Activated CD4-positive, alpha-beta T cell treated with anti-CD3 and anti-CD28 coated beads, Interleukin-2, amount 50 U/mL, for 1 hour (primary cell): ENCODE results near the gene NFIX.

Experiments used
- DNase-seq: peaks from one replicate; pipeline ENCODE4 v3.0.0-alpha.2; 2020

Gene NFIX

DNA sequence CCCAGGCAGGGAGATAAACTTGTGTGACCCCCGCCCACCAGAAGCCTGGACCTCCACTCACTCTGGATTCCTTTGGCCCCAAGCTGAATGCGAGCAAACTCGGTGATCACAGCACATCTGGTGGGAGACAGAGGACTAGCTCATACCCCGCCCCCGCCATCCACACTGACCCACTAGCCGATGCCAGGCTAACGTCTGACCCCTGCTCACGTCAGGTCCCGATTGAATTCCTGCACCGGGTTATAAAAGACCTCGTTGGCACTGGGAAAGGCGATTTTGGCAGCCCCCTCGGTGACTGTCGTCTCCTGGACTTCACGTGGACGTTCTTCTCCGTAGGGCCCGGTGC lies 120.6 kb downstream of the NFIX start:
- no peak for DNase-seq

DNA sequence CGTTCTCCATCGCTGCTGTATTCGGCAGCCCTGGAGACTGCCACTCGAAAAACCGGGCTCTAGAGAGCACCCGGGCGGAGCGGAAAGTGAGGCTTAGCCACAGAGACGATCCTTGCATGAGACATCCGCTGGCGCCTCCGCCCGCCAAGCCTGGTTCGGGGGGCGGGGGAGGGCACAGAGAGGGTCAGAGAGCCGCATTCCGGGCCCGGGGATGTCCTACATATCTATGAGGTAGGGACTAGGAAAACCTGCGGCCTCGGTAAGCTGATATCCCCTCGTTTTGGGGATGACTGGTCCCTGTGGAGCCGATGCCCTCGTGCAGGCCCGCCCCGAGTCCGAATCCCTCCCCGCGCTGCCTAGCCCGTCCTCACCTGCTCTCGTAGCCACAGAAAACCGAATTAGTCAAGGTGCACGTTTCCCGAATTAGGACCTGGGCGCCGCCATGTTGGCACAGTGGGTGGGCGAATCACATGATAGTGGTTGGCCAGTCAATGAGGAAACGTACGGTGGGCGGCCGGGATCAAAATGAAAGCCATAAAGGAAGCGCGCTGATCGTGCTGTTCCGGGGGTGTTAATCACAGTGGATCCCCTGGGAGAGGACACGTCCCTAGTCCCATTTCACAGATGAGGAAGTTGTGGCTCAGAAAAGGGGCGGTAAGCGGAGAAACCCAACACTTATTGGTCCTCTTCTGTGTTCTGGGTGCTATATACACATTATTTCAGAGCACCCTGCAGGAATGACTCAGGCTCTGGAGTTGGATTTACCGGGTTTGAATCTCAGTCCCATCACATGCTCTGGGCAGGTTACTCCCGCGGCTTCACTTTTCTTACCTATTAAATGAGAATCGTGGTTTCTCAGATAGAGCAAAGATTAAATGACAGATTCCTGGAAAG lies 121.3 kb downstream of the NFIX start, which contains the start of gene TRMT1:
Gene TRMT1, minus strand, starts transcription at position 459 of the 894 bp plus-strand sequence. Its CDS starts 341 bp downstream, at position 118.
- peak; percentile 85 for DNase-seq

DNA sequence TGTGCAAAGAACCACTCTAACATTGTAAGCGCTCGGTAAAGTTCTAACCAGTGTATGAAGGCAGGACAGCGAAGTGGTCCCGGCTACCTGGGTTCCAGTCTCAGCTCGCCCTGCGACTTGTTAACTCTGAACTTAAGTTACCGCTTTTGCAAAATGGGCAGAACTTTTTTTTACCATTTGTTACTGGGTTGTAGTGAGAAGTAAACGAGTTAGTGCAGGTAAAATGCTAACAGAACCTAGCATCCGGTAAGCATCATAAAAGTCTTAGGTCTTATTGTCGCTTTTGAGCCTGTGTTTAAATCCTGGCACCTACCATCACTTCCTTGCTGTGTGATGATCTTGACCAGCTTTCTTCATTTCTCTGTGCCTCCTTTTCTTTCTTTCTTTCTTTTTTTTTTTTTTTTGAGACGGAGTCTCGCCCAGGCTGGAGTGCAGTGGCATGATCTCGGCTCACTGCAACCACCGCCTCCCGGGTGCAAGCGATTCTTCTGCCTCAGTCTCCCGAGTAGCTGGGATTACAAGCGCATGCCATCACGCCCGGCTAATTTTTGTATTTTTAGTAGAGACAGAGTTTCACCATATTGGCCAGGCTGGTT lies 122.0 kb downstream of the NFIX start:
- DNase-seq, result no peak

DNA sequence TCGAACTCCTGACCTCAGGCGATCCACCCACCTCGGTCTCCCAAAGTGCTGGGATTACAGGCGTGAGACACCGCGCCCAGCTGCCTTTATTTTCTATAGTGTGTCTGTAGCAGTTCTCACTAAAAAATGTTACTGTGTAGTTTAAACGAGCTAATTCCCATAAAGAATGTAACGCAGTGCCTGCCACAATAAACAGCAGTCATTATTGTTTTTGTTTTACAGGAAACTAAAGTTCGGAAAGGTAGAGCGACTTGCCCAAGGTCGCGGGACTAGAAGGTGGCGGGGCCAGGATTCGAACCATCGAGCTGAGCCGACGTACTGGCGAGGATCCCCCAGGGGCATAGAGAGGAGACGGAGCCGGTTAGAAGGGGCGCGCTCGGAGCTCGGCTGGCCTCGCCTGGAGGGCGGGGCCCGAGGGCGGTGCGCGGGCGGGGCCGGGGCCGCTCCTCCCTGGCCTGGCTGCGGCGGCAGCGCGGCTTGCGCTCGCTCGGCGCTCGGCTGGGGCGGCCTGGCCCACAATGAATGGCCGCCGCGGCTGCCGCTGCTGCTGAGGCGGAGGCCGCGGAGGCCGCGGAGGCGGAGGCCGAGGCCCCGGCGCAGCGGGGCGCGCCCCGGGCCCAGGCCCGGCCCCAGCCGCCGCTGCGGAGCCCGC lies 122.6 kb downstream of the NFIX start, which contains the start of gene NACC1:
Gene NACC1, plus strand, starts transcription at position 493 of the 652 bp plus-strand sequence. CDS start 16,944 bp downstream, outside the sequence.
- peak; percentile 84 for DNase-seq

DNA sequence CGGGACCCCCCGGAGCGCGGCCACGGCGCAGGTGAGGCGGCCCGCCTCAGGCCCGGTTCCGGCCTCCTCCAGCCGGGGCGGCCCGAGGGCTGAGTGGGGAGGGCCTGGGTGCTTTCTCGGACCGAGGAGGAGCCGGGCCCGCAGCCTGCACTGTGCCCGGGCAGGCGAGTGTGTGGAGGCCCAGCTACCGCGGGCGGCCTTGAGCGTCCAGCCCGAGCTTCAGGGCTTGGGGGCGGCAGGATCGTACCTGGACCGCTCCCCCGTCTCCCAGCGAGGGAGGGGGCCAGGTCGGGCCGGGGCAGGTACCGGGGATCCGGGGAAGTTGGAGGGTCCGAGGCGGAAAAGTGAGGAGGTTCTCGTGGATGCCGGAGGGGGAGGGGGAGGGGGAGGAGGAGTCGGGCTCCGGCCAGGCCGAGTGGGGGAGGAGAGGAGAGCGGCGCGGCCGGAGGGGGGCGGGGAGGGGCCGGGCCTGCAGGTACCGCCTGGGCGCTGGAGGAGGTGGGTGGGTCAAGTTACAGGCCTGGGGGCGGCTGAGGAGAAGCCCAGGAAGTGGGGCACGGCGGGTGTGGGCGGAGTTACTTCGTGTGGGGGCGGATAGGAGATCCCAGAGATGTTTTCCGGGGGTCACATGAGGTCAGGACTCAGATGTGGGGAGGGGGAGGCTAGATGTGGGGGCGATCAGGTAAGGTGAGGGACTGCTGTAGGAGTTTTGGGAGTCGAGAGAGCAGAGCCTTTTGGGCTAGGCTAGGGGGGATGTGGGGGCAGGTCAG lies 123.3 kb downstream of the NFIX start:
- DNase-seq, result no peak

DNA sequence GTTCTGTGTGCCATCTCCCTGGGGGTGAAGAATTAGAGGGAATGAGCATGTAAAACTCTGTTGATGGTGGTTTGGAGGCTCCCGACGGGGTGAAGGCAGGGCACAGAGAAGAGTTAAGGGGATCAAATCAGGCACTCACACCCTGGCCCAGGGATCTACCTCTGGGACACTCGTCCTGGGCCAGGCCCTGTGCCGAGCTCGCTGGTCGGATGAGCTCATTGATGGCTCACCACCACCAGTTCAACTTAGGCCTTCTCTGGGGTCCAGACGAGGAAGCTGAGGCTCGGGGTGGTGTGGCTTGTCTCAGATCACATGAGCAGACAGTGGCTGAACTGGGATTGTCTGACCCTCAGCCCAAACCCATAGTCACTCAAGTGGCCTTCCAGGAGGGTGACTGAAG lies 124.4 kb downstream of the NFIX start:
- no peak for DNase-seq

DNA sequence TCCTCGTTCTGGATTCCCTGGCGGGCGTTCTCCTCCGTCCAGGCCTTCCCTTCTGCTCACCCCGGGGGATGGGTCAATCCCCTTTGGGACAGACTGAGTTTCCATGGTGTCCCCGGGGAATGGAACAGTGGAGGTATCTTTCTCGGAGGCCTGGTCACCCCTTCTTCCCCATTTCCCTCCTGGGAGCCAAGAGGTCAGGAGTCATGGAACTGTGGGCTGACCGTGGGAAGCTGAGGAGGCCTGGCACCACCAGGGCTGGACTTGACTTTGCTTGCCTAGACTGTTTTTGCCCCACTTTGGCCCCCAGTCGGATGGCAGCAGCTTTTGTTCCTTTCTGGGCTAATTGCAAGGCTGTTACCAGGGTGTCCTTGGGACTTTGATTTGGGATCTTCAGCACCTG lies 124.8 kb downstream of the NFIX start:
- DNase-seq, result no peak

DNA sequence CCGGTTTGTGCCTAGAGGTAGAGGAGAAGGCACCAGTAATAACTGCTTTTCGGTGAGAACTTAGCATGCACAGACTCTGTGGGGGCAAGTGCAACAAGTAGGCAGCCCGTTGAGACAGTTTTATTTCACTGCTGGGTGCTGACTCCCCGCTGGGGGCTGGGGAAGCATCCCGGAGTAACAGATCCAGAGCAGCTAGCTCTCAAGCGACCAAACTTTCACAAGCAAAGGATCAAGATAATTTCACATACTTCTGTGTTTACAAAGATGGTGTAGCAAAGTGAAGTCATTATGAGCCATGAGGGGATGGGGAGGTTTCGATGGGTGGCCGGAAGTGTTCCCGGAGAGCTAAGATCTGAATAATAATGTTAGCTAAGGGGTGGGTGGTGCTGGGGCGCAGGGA lies 125.5 kb downstream of the NFIX start:
- DNase-seq, result no peak

DNA sequence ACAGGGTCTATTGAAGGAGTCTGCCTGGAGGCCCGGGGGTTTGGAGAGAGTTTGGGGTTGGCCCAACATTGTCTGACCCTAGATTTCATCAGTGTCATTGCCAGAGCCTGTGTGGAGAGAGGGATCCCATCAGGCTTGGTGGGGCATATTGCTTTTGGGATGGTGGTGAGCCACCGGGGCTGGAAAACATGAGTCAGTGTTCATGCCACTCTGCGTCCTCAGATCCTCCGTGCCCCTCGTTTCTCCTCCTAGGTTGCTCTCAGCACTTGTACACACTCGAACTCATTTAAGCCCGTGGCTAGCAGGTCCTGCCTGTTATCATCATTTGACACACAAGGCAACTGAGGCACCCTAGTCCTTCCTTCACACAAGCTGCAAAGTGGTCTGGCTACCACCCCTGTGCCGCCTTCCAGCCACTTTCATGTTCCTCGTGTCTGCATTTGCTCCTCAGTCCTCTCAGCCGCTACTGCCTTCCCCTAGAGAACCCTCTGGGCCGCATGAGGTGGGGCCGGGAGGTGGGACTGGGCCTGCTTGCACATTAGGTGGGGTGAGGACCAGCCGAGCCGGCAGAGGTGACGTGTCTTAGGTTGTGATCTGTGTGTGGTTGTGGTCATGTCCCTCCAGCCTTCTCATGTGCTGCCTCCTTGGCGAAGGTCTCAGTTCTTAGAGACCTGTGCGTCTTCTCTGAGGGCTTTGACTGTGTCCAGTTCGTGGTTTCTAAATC lies 126.4 kb downstream of the NFIX start:
- no peak for DNase-seq

DNA sequence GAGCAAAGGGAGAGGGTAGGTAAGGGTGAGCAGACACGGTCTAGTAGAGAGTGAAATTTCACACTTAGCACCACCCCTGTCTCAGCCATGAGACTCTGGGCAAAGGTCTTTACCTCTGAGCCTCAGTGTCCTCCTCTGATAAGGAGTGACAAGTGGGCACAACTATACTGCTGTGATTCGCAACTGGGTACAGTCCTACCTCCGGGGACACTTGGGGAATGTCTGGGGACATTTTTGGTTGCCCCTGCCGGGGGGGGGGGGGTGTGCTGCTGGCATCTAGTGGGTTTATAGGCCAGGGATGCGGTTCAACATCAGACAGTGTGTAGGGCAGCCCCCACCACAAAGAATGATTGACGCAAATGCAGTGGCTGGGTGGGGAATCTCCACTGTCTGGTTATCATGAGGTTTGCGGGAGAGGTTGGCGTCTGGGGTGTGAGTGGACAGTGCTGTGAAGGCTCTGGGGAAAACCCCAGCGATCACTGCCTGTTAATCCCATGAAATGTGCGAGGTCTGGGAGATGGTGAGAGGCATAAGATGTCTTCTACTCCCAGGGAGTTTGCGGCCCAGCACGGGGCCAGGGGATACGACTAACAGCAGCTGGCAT lies 127.1 kb downstream of the NFIX start:
- DNase-seq, result no peak

DNA sequence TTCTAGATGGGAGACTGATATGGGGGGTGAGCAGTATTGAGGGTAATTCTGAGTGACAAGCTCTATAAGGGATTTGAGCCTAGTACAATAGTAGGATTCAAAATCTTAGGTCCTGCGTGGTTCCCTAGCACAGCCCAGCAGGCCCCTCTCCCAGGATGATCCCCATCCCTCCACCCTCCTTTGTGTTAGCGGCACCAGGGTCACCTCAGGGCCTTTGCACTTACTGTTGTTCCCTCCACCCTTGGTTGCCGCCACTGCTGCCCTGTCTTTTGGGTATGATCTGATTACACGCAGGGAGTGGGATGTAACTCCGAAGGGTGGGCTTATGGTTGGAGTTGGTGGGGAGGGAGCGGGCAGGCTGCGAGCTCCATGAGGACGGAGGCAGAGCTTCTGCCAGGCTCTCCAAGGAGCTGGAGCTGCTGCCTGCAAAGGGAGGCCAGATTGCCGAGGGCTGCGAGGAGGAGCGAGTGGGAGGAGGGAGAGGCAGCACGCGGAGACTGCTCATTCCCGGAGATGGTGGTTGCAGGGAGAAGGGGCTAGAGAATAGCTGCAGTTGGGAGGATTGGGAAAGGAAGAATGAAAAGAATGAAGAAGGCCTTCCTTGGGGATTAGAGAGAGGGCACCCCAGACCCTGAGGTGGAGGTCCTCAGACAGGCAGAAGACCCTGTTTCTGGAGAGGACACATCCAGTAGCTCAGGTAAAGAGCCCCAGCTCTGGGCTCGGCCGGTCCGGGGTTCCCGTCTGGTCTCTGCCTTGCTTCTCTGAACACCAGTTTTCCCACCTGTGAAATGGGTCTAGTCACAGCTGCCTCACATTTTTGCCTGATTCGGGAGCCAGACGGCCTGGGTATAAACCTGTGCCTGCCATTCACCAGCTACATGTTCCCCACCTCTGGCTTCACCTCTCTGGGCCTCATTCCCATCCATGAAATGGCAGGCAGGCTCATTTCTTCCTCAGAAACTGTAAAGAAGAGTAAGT lies 128.0 kb downstream of the NFIX start:
- DNase-seq, result no peak

DNA sequence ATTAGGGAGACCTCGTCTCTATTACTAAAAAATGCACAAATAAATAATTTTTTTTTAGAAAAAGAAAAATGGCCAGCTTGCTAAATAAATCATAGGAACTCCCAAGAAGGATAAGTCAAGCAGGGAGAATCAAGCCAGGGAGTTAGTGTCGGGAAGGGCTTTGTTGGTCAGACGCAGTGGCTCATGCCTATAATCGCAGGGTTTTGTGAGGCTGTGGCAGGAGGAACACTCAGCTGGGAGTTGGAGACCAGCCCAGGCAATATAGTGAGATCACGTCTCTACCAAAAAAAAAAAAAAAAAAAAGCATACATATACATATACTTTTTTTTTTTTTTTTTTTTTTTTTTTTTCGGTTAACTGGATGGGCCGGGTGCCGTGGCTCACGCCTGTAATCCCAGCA lies 131.8 kb downstream of the NFIX start:
- no peak for DNase-seq

DNA sequence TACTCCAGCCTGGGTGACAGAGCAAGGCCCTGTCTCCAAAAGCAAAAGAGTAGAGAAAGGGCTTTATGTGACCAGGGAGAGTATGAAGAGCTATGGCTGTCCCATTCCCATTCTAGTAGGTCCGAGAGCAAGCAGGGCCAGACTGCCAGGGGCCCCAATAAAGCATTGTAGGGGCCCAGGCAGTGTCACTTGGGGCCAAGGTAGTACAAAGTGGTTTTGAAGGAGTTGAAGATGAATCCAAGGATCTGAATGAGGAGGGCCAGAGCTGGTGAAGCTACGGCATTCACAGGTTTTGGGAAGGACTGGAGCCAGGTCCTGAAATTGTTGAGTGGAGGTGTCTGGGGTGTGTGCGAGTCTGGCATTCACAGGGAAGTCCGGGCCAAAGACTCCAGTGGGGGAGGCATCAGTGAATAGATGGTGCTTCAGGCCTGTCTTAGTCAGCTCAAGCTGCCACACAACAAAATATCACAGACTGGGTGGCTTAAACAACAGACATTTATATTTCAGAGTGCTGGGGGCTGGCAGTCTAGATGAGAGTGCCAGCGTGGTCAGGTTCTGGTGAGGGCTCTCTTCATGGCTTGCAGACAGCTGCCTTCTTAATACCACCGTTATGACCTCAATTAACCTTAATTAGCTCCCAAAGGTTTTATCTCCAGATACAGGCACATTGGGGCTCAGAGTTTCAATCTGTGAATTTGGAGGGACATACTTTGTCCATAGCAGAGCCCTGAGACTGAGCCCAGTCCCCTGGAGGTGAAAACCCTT lies 132.7 kb downstream of the NFIX start:
- DNase-seq, result no peak

DNA sequence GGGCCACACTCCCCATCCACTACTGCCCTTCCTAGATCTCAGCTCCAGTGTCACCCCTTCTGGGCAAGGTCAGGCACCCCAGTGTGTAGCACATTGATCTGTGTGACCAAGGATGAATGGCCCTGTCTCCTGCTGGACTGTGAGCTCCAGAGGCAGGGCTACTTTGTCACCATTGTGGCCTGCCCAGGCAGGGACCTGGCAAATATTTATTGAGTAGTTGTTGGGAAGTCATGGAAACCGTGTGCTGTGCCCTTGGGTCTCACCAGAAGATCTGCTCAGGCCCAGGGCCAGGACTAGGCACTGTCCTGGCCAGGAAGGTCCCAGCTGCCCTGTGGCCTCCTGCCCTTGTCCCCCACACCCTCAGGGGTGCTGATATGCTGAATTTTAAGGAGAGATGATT lies 133.3 kb downstream of the NFIX start:
- no peak for DNase-seq

DNA sequence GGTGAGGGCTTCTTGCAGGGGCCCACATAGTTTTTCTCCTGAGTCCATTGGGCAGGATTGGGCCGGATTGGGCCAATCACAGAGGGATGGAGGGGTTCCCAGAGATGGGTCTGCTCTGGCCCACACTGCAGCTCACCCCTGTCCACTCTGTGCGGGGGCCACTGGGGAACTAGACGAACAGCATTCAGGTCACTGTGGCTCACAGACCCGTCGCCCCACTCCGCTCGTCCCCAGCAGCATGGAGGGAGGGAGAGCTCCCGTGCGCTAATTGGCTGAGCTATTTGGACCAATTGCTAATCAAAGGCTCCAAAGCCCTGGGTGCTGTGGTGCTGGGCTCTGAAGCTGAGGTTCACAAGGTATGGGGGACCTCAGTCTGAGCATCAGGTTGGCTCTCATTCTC lies 134.1 kb downstream of the NFIX start:
- no peak for DNase-seq

DNA sequence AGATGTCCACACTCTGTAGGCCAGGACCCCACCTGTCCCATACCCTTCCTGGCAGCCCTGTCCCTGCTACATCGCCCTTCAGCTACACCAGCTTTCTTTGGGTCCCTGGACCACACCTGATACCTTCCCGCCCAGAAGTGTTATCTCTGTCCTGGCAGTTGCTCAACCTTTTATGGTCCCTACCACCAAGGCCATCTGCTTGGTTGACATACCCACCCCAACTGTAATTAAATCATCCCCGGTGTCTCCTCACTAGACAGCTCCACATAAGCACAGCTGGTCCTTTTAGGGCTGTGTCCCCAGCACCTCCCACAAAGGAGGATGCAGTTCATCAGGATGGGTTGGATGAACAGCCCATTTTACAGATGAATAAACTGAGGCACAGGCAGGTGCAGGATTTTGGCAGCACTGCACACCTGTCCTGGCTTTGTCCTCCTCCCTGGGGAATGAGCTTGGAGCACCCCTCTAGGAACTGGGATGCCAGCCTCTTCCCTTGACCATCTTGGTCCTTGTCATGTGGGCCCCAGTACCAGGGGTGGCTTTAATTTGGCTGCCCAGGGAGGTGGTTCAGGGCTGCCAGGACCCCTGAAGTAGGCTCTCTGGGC lies 135.7 kb downstream of the NFIX start:
- no peak for DNase-seq

DNA sequence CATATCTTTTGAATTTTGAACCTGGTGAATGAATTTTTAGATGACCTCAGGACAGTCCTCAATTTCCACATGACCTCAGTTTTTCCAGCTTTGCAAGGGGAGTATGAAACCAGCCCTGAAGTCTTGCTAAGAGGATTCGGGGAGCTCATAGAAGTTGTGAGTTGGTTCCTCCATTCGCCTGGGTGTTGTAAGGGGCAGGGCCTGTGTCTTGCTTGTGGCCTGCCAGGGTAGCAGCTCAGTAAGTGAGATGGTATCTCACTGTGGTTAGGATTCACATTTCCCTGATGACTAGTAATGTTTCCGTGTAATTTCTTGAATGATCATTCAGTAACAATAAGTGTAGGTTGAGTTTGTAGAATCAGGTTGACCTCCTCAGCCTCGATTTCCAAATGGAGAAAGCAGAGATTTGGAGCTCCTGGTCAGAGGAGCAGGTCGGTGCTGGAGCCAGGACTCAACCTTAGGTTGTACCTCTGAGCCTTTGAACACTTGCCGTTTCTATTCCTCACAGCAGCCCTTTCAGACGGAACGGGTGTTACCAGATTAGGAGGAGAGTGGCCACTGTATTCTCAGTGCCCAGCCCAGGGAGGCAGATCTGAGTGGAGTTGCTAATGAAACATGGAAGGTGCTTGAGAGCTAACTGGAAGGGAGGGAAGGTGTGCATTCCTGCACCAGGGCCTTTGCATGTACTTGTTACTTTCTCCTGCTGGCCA lies 137.4 kb downstream of the NFIX start:
- peak; percentile 37 for DNase-seq

DNA sequence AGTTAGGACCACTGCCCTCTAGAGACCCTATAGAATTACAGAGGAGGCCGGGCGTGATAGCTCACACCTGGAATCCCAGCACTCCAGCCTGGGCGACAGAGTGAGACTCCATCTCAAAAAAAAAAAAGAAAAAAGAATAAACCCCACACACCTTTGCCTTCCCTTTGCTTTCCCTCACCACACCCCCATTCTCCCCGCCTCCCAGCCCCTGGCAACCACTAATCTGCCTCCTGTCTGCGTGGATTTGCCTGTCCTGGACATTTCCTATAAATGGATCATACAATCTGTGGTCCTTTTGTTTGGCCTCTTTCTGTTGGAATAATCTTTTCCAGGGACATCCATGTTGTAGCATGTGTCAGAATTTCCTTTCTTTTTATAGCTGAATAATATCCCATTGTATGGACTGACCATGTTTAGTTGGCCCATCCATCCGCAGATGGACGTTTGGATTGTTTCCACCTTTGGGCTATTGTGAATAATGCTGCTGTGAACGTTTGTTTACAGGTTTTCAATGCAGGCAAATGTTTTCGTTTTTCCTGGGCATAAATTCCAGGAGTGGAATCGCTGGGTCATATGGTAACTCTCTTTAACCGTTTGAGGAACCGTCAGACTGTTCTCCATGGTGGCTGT lies 138.1 kb downstream of the NFIX start:
- DNase-seq, result no peak
